GM19351 (cell line): ENCODE data around the gene FZR1.

Source experiments
- ATAC-seq: cut with Tn5 transposase; IDR thresholded peaks from one replicate; pipeline ENCODE4 v1.9.1; 2021; ENCODE audit warnings: mild to moderate bottlenecking, moderate library complexity; ENCODE audit not compliant: unreplicated experiment

FZR1 gene

DNA sequence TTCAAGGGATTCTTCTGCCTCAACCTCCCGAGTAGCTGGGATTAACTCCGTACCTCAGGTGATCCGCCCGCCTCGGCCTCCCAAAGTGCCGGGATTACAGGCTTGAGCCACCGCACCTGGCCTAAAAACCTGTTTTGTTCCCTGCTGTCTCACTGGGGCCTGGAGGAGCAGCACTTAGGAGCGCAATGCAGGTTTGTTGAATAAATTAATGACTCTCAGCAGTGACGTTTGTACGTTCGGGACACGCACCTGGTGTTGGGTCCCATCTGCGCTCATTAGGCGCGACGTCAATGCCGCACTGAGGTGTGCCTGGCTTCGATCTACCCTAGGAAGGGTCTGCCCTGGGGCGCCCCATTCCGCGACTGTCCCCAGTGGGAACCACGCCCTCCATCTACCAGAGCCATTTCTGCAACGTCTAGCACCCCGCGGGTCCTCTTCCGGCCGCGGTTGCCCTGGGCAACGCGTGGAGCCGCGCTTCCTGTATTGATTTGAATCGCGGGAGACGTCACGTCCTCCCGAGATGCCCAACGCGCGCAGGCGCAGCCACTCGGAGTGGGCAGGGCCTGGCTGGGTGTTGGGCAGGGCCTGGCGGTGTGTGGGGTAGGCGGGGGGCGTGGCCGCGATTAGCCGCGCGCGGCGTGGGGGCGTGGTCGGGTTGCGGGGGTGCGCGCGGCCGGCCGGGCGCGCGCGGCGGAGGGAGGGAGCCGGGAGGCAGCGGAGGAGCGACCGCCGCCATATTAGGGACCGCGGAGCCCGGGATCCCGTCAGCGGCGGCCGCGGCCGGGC lies at the start of gene FZR1:
TSS of gene FZR1 (plus strand) at position 714 of the 786 bp plus-strand sequence. CDS start 16,679 bp downstream, outside the sequence.
- peak; percentile 91 for ATAC-seq

DNA sequence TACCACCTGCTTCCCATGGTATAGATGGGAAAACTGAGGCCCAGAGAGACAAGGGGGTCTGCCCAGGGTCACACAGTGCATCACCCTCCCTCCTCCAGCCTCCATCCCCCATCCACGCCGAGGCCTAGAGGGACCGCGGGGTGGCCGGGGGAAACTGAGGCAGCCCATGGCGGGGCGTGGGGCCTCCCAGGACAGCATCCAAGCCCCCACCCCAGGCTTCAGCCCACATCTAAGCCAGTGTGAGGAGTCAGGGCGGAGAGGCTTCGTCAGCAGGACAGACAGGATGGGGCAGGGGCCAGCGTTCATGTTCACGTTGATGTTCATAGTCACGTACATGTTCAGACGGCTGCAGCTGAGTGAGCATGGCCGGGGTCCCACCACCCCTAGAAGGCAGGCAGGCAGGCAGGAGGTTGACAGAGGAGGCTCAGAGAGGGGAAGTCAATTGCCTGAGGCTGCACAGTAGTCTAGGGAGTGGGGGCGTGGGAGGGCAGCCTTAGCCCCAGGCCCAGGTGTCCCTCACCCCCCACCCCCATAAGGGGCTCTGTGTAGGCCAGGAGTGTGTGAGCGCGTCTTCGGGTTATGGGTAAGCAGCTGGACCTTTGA lies 49.1 kb upstream of the FZR1 start:
- no peak for ATAC-seq

DNA sequence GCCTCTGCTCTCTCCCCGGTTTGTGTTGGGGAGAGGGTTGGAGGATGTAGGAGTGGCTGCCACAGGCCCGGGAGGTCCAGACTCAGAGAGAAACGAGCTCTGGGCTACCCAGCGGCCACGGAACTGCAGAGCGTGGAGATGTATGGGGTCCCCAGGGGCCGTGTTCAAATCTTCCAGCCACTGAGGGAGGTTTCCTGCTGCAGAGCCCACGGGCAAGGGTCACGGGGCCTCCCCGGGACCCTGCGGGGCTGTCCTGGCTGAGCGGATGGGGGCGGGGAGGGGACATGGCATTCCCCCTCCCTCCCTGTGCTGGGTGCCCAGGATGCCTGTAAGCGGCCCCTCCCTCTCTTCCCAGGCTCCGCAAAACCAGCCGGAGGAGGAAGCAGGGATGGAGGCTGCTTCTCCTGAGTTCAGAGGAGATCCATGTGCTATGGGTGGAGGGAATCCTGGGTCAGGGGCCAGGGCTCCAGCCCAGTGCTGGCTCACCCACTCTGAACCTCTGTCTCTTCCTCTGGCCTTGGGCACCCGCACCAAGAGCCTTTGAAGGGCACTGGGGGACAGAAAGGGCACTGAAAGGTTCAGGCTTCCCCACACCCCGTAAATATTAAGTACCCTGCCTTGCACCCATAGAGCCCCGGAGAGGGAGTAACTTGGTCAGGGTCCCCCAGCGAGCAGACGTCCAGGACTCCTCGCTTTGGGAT lies 48.4 kb upstream of the FZR1 start:
- ATAC-seq: no peak

DNA sequence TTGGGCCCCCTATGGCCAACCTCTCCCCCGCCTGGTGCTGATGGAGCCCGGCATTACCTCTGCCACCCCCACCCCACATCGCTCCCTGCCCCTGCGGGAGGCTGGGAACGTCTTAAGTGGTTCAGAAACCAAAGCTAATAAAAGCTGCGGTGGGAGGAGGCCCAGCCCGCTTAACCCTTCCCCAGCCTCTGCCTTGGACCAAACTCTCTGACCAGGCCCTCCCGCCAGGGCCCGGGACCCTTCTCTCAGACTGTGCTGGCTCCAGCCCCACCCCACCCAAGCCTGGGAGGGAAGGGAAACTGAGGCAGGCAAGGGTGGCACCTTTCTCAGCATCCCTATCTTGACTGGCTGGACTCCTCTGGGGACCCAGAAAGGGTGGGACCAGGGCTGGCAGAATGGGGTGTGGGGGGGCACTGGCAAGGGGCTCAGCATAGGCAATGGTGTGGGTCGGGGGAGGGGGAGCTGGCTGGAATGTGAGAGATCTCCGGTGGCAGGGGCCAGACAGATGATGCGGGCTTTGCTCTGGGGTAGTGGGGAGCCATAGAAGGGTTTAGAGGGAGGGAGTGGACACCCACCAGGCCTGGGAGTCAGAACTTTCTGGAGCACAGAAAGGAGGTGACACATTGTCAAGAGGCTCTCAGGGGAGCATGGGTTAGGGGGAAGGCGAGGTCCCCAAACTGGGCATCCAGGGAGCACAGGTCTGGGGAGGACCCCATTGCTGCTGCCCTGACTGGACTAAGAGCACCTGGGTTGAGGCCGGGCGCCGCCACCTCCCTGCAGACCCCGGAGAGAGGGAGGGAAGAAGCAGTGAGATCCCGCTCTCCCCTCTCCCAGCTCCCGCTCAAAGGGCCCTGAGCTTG lies 47.7 kb upstream of the FZR1 start:
- ATAC-seq: no peak

DNA sequence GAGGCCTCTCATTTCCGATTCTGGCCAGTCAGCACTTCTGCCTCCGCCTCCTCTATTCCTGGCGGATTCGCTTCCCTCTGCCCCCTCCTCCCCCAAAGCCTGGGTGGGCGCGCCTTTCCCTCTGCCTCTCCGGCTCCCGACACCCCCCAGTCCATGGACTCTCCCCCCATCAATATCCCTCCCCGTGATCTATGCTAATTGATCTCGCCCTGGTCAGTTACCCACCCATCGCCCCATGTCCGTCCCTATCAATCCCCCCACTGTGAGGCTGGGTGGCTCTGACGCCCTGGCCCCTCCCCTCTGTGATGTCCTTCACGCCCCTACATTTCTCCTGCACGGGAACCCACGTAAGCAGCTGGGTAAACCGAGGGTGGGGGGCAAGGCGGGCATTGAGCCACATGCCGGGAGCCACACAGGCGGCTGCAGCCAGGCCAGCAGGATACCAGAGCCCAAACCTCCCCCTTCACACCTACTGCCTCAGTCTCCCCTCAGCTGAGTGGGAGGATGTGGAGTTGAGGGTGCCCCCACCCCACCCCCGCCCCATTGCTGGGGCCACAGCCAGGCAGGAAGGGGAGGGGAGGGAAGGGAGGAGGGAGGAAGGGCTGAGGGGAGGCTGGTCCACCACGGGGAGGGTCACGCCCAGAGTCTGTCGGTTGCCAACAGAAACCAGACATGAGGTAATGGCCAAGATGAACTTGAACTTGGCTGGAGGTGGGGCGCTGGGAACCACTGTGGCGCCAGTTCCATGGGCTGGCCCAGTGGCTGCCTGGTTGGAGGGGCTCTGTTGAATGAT lies 46.8 kb upstream of the FZR1 start:
- no peak for ATAC-seq

DNA sequence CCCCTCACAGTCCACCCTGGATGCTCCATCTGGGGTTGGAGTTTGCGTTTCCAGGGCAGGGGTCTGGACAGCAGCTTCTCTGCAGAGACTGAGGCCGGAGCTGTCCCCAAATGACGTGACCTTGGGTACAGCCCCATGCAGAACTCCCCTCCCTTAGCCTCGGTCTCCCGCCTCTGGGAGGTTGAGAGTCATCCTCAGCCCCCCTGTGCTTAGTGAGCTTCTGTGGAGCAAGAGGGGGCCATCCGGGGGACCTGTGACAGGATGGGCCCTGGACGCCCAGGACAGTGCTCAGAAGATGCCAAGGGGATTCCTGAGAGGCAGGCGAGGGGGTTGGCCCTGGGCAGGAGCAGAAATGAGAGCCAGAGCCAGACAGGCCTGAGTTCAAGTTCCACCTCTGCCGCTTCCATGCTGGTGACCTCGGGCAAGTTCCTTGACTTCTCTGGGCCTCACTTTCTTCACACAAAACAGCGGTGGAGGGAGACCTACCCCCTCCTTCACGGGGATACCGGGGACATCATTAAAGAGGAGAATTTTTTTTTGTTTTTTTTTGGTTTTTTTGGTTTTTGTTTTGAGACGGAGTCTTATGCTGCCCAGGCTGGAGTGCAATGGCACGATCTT lies 46.0 kb upstream of the FZR1 start:
- no peak for ATAC-seq

DNA sequence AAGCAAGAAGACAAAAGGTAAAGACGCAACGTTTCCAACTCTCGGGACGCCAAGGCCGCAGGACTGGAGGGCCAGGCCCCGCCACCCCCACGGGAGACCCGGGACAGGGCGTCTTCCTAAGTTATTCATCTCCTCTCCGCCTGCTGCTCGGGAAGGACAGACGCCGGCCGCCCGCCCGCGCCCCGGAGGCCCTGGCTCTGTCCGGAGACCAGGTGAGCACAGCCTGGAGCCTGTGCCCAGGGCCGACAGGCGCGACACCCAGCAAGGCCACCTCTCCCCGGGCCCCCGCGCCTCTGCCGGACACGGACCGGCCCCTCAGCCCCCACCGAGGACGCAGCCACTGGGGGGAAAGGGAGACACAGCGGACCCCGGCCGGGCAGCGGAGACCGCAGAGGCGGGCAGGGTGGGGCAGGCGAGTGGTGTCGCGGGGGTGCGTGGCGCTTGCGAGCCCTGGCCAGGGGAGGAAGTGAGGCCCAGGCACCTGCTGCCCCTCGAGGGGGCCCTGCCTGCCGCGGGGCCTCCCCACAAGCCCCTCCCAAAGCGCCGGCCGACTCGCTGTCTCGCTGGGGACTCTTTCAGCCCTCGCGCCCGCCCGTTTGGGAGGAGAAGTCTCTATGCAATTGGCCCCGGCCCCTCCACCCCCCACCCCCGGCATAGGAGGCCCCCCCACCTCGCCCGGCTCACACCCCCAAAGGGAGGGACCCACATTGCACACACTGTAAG lies 43.0 kb upstream of the FZR1 start:
- no peak for ATAC-seq

DNA sequence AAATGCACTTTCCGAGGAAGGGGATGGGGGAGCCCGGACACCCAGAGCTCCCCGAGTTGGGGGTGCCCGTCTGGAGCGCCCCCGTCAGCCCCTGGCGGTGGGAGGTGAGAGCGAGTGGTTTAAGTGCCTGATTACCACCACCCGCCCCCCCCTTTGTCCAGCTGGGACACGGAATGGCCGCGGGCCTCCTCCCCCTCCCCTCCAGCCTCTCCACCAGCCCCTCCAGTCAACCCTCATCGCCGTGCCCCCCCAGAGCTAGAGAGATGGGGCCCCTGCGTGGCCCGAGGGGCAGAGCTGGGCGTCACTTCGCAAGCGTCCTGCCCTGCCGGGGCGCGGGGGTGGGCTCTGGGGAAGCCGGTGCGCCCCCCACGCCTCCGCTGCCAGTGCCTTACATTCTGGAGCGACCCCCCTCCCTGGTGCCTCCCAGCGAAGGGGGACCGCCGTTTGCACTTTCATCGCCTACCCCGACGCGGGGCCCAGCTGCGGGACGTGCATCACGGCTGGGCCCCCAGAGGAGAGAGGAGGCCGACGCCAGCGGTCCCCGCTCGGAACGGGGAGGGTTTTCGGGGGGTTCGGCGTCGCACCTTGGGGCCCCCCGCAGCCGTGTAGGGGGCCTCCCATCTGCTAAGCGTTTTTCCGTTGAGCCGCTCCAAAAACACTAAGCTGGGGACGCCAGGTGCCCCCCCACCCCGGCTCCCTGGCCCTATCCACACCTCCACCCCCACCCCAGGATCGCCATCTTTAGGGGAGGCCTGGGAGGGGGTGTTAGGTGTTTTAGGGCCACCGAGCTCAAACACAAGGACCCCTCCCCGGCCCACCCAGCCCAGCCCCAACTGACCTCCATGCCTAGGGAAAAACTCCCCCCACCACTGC lies 42.2 kb upstream of the FZR1 start:
- ATAC-seq: no peak

DNA sequence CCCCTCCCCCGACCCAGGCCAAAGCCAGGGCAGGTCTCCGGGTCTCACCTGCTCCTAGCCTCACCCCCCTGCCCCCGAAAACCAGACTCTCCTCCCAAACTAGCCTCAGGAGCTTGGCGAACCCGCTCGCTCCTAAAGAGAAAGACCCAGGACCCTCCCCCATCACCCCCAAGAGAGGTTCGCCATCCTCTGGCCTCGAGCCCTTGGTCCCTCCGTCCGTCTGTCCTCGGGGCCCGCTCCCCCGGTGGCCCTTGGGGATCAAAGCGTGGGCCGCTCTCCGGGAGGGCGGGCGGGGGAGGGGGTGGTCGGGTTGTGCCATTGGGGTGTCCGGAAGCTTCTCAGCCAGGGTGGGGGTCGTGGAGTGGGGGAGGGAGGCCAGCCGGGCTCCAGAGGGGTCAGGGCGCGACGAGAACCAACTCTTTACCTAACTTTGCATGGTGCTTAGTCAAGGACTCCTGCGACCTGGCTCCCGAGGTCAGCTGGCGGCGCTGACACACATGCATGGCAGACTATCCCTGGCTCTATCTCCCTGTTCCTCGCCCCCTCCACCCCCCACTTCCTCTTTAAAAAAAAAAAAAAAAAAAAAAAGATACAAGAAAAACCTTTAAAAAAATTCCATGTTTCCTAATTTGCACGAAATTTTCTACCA lies 41.4 kb upstream of the FZR1 start:
- ATAC-seq: no peak

DNA sequence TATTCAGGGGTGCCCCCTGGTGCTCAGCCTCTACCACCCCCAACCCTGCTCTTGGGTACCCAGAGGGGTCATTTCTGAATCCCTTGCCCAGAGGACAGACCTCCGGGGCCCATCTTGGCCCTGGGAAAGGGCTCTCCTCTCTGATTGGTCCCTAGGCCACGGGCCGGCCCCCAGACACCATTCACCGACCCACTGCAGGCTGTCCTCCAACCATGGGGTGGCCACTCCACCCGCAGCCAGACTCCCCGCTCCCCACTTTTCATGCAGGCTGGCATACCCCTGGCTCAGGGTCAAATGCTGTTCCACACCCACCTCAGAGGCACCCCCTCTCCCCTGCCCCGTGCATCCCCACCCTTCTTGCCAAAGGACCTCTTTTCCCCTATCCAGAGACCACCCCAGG lies 40.6 kb upstream of the FZR1 start:
- ATAC-seq: no peak

DNA sequence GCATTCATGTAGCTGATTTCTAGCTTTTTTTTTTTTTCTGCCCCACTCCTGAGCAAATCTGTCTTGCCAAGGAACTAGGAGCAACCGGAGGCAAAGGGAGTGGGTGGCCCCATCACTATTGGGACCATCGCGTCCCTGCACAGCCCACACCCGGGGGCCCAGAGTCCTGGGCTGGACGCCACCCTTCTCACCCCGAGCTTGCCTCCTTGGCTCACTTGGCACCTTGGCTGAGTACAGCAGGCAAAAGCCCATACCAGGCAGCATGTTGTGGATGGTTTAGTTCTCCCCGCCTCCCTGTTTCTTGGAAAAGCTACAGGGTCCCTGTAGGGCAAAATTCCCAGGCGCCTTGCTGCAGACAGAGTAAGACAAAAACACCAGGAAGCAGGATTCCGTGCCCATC lies 39.5 kb upstream of the FZR1 start:
- ATAC-seq: no peak

DNA sequence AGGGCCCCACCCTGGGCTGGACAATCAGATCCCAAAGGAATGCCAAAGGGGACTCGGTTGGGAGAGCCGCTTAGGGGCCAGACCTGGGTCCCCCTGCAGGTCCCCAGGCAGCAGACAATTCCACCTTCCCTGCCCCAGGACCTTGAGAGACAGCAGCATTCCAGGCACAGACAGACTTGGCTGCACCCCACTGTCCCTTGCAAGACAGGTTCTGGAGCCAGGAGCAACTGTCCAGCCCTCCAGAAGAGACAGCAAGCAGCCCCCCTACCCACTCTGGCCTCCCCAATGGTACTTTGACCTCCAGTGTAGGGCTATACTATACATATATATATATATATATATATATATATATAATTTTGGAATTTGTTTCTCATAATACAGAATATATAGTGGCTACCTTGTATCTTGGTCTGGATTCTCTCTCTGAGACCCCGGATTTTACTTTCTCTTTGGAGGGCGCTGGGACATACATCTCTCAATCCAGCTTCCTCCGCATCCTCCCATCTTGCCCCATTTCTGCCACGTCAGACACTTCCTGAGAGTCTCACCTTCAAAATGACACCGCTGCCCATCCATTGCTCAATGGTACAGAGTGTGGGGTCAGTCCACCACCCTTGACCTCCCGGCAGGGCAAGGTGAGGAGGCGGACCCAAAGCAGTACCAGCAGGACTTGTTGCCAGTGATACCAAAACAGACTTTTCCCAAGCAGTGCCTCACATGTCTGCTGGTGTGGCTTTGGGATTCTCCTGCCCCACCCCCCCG lies 38.5 kb upstream of the FZR1 start:
- no peak for ATAC-seq

DNA sequence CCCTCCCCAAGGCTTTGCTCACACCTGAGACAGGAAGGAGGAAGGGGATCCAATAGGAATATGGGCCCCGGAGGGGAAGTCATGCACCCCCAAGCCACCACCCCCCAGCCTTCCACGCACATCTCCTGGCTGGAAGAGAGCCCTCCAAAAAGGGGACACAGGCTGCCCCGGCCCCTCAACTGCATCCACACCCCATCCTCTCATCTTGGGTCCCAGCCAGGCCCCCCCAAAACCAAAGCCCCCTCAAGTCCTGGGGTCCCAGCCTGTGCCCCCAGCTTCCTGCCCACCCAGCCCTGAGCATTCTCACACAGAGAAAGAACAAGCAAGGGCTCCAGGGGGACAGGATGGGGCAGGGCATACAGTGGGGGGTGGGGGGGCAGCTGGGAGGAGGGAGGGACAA lies 37.9 kb upstream of the FZR1 start:
- ATAC-seq: no peak

DNA sequence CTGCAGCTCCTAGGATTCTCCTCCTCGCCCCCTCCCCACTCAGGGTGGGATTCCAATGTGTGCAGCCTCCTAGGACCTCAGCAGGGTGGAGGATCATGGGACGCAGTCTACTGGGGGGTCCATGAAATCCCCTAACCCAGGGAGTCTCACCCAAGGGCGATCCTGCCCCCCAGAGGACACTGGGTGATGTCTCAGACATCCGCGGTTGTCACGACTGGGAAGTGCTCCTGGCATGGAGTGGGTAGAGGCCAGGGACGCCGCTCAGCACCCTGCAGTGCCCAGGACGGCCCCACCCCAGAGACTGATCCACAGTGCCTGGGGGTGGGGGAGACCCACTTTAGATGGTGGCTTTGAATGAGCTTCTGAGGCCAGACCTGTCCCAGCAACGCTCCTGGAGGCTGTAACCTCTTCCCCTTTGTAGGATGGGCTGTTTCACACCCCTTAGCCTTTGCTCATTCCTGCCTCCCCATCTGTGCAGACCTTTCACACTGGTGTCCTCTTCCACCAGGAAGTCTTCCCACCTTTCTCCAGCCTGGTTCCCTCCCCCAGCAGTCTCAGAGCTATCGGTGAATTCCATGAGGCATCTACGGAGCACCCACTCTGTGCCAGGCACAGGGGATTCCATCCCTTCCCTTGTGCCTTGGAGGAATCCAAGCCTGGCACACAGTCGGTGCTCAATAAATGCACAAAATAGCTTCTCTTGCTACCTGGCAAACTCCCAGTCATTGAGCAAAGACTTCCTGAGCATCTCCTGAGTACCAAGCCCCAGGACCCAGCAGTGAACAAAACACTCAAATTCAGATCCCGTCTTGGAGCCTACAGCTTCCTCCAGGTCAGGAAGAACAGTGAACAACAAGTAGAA lies 36.2 kb upstream of the FZR1 start:
- ATAC-seq: no peak

DNA sequence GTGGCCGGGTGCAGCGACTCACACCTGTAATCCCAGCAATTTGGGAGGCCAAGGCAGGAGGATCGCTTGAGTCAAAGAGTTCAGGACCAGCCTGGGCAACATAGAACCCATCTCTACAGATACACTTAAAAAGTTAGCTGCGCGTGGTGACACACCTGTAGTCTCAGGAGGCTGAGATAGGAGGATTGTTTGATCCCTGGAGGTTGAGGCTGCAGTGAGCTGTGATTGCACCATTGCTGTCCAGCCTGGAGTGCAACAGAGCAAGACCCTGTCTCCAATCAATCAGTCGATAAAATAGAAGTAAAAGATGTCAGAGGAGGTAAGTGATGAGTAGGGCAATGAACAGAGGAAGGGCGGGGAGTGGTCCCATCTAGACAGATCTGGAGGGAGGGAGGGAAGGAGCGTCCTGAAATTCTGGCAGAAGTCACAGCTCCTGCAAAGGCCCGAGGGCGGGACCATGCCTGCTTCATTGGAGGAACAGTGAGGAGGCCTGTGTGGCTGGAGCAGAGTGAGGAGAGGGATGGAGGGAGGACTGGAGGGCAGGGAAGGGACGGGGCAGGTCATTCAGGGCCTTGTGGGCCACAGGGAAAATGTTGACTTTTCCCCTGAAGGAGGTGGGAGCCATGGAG lies 35.5 kb upstream of the FZR1 start:
- no peak for ATAC-seq
